ENCODE measurements around the gene STX1B. TPM values are rescaled to one million over a fixed set of nuclear protein-coding genes. Genes with fewer than 3 reads are reported as not detected.

Gene STX1B
- total and polyA plus RNA-seq, 2 donors (not counting 3 experiments of a cell fraction or from before 2014, with no cell fraction given), result 0.11 to 0.14 TPM

GRCh38 chr16:31038993-31039392 lies 28.6 kb upstream of the STX1B start:
- peaks cover 8% of the 10 kb centered on the region for H3K79me2 ChIP-seq (ENCODE audit: control insufficient read depth, insufficient read depth, low read length)
- no peak overlapping the region for H2AFZ ChIP-seq (ENCODE audit: low read depth, low read length)
- CTCF ChIA-PET, result interaction anchor here (1.4 kb wide), 1 partner anchor 85 kb away, joined by 3 read pairs; no protein-coding TSS in a partner anchor
- no peak overlapping the region for H3K4me3 ChIP-seq (replicated peaks in 1 of 3; ENCODE audit: insufficient read depth in 1 of 3, low read depth in 1 of 3, low read length in 3 of 3)
- H3K27ac ChIP-seq (ENCODE audit: insufficient read depth, low read depth, low read length), result no peak overlapping the region
- no peak overlapping the region for H3K4me2 ChIP-seq (ENCODE audit: insufficient read depth, low read length)
- H3K4me1 ChIP-seq (ENCODE audit: control insufficient read depth, extremely low read depth, insufficient read depth, low read length), result peaks cover 5% of the 10 kb centered on the region
- H3K9me1 ChIP-seq (replicated peaks; ENCODE audit: control insufficient read depth, extremely low read depth, insufficient read depth, low read length), result no peaks in the 10 kb centered on the region
- dilution Hi-C loops (cut with MboI; ENCODE audit: extremely low pct_ligation_motif_present, low sequenced_read_pairs) (no loop called here), intact Hi-C loops (cut with micrococcal nuclease) (no loop called here)
- TF ChIP-seq FOS (IDR thresholded peaks at IDR 0.05; ENCODE audit: borderline replicate concordance, insufficient read depth, low read length) (no peak), GATA2 (IDR thresholded peaks at IDR 0.05; ENCODE audit: insufficient read depth, insufficient read length, low read depth, low read length) (no peak), POLR2AphosphoS5 (IDR thresholded peaks at IDR 0.05; ENCODE audit: insufficient read depth, low read depth, low read length) (no peak), MAX (IDR thresholded peaks at IDR 0.05; ENCODE audit: insufficient read depth, insufficient read length) (no peak)
- no TSS peak for BruUV-seq (replicated peaks)
- no peak for DNase-seq (ENCODE audit: low read depth, low spot score)
- H3K9ac ChIP-seq (replicated peaks; ENCODE audit: extremely low read depth, insufficient read depth, low read length), result no peak overlapping the region
- no peaks in the 10 kb centered on the region for H4K20me1 ChIP-seq (replicated peaks; ENCODE audit: control insufficient read depth, extremely low read depth, insufficient read depth, low read length)
- H3K27me3 ChIP-seq (ENCODE audit: control insufficient read depth in 2 of 2, insufficient read depth in 2 of 2, low read length in 2 of 2), result no peaks in the 10 kb centered on the region
- no peak for FAIRE-seq
- POLR2A ChIA-PET, result no interaction called here
- H3K36me3 ChIP-seq (ENCODE audit: control insufficient read depth in 2 of 2, extremely low read depth in 1 of 2, insufficient read depth in 2 of 2, low read length in 2 of 2), result peaks cover 3 to 28% of the 10 kb centered on the region in 2 experiments
- H3K9me3 ChIP-seq (replicated peaks; ENCODE audit: control insufficient read depth, insufficient read depth, low read length), result no peaks in the 10 kb centered on the region

- FAIRE-seq, result no peak
- ChIA-PET CTCF (no interaction called here), POLR2A (no interaction called here)
- no peaks in the 10 kb centered on the region for H3K27me3 ChIP-seq (ENCODE audit: control insufficient read depth in 2 of 2, insufficient read depth in 2 of 2, low read length in 2 of 2)
- H3K9me1 ChIP-seq (replicated peaks; ENCODE audit: control insufficient read depth, extremely low read depth, insufficient read depth, low read length), result no peaks in the 10 kb centered on the region
- no peak overlapping the region for H3K4me2 ChIP-seq (ENCODE audit: insufficient read depth, low read length)
- DNase-seq (ENCODE audit: low read depth, low spot score), result no peak
- BruUV-seq (replicated peaks), result no TSS peak
- intact Hi-C loops (cut with micrococcal nuclease) (no loop called here), dilution Hi-C loops (cut with MboI; ENCODE audit: extremely low pct_ligation_motif_present, low sequenced_read_pairs) (no loop called here)
- H4K20me1 ChIP-seq (replicated peaks; ENCODE audit: control insufficient read depth, extremely low read depth, insufficient read depth, low read length), result no peaks in the 10 kb centered on the region
- H3K36me3 ChIP-seq (ENCODE audit: control insufficient read depth in 2 of 2, extremely low read depth in 1 of 2, insufficient read depth in 2 of 2, low read length in 2 of 2), result peaks cover 3 to 23% of the 10 kb centered on the region in 2 experiments
- H3K9me3 ChIP-seq (replicated peaks; ENCODE audit: control insufficient read depth, insufficient read depth, low read length), result no peaks in the 10 kb centered on the region
- TF ChIP-seq JUN (IDR thresholded peaks at IDR 0.05; ENCODE audit: borderline replicate concordance, insufficient read depth, insufficient read length, low read depth), result no peak
- no peak for TF ChIP-seq CTCF (IDR thresholded peaks at IDR 0.05; ENCODE audit: extremely low read depth in 1 of 2, insufficient read depth in 1 of 2, low read depth in 1 of 2, low read length in 2 of 2)
- no peak for TF ChIP-seq MYC (IDR thresholded peaks at IDR 0.05; ENCODE audit: low read depth, low read length)
- TF ChIP-seq EZH2 (IDR thresholded peaks at IDR 0.05; ENCODE audit: borderline replicate concordance, low read depth, low read length, severe bottlenecking), result no peak
- TF ChIP-seq FOS (IDR thresholded peaks at IDR 0.05; ENCODE audit: borderline replicate concordance, insufficient read depth, low read length), result no peak
- no peak for TF ChIP-seq POLR2AphosphoS5 (IDR thresholded peaks at IDR 0.05; ENCODE audit: insufficient read depth, low read depth, low read length)
- TF ChIP-seq GATA2 (IDR thresholded peaks at IDR 0.05; ENCODE audit: insufficient read depth, insufficient read length, low read depth, low read length), result no peak
- no peak for TF ChIP-seq MAX (IDR thresholded peaks at IDR 0.05; ENCODE audit: insufficient read depth, insufficient read length)
- TF ChIP-seq POLR2A (IDR thresholded peaks at IDR 0.05; ENCODE audit: low read depth, low read length), result no peak
- no peak overlapping the region for H3K4me3 ChIP-seq (replicated peaks in 1 of 3; ENCODE audit: insufficient read depth in 1 of 3, low read depth in 1 of 3, low read length in 3 of 3)
- no peak overlapping the region for H3K27ac ChIP-seq (ENCODE audit: insufficient read depth, low read depth, low read length)
- H2AFZ ChIP-seq (ENCODE audit: low read depth, low read length), result no peak overlapping the region
- no peak overlapping the region for H3K9ac ChIP-seq (replicated peaks; ENCODE audit: extremely low read depth, insufficient read depth, low read length)
- H3K4me1 ChIP-seq (ENCODE audit: control insufficient read depth, extremely low read depth, insufficient read depth, low read length), result peaks cover 11% of the 10 kb centered on the region
- H3K79me2 ChIP-seq (ENCODE audit: control insufficient read depth, insufficient read depth, low read length), result peaks cover 12% of the 10 kb centered on the region
These were observed 26.3 kb upstream of the STX1B start for GRCh38 chr16:31036691-31037090.

Data from endothelial cell of umbilical vein (primary cell).